Measurements from ENCODE around the gene SRRM1. TPM values are rescaled to one million over a fixed set of nuclear protein-coding genes. Genes with fewer than 3 reads are reported as not detected.

SRRM1 gene
- total and polyA plus RNA-seq, 2 of the 8 experiments (the other 6 are each of a cell fraction or from before 2014, with no cell fraction given), result 77.1 to 255 TPM

GRCh38 chr1:24632832-24633175 lies 10.3 kb upstream of the SRRM1 start:
- Histone ChIP-seq H3K27ac (ENCODE audit: low read depth, low read length) (no peak overlapping the region), H4K20me1 (replicated peaks in 1 of 2; ENCODE audit: control insufficient read depth in 1 of 2, insufficient read depth in 2 of 2, low read length in 2 of 2) (no peaks in the 10 kb centered on the region), H4K5ac (ENCODE audit: insufficient read length, low read depth, low read length) (no peak overlapping the region), H3K23me2 (ENCODE audit: low read depth, low read length) (no peaks in the 10 kb centered on the region; the same call in 1 of the 2 replicates), H3K9me3 (ENCODE audit: insufficient read depth in 2 of 2, low read depth in 1 of 2, low read length in 1 of 2) (no peaks in the 10 kb centered on the region), H2AFZ (ENCODE audit: low read length) (no peak overlapping the region), H3K23ac (ENCODE audit: insufficient read length) (no peak overlapping the region), H3K56ac (replicated peaks; ENCODE audit: insufficient read length, low read depth, low read length) (no peak overlapping the region), H3K4me2 (ENCODE audit: insufficient read depth in 1 of 2, low read depth in 2 of 2, low read length in 2 of 2) (no peak overlapping the region), H4K8ac (ENCODE audit: extremely low read depth, insufficient read depth, low read length) (no peak overlapping the region), H2AK5ac (ENCODE audit: low read depth, low read length) (no peak overlapping the region), H3K9ac (replicated peaks in 1 of 4; ENCODE audit: extremely low read depth in 1 of 4, low read depth in 3 of 4, low read length in 3 of 4) (no peak overlapping the region), H3K79me2 (ENCODE audit: control insufficient read depth in 1 of 2, insufficient read depth in 2 of 2, low read length in 2 of 2) (no peaks in the 10 kb centered on the region), H2BK15ac (ENCODE audit: low read length) (no peak overlapping the region), H2BK120ac (replicated peaks; ENCODE audit: low read depth, low read length) (no peak overlapping the region), H4K91ac (replicated peaks; ENCODE audit: insufficient read length, low read length) (no peak overlapping the region), H3K27me3 (replicated peaks in 1 of 4; ENCODE audit: control insufficient read depth in 3 of 4, extremely low read depth in 1 of 4, insufficient read depth in 3 of 4, low read length in 3 of 4) (no peaks in the 10 kb centered on the region), H3K18ac (ENCODE audit: extremely low read depth, low read length) (no peak overlapping the region), H2BK5ac (ENCODE audit: low read depth, low read length) (no peak overlapping the region), H3K79me1 (ENCODE audit: low read depth, low read length) (no peaks in the 10 kb centered on the region), H3K4me1 (replicated peaks in 1 of 4; ENCODE audit: control insufficient read depth in 3 of 4, insufficient read depth in 4 of 4, low read length in 3 of 4) (peaks cover 0 to 4% (median 0%) of the 10 kb centered on the region in 4 experiments; a peak in 4 of 7 replicates), H3K36me3 (ENCODE audit: control insufficient read depth in 2 of 4, insufficient read depth in 4 of 4, low read length in 3 of 4) (no peaks in the 10 kb centered on the region), H3K4me3 (ENCODE audit: extremely low read depth in 1 of 4, insufficient read depth in 2 of 4, low read depth in 3 of 4, low read length in 4 of 4) (no peak overlapping the region), H3K4ac (replicated peaks; ENCODE audit: insufficient read length, low read depth, low read length) (no peak overlapping the region), H3K14ac (ENCODE audit: insufficient read length) (no peak overlapping the region), H2BK20ac (ENCODE audit: low read length) (no peak overlapping the region), H2BK12ac (ENCODE audit: low read depth, low read length) (no peak overlapping the region)
- POLR2A ChIA-PET (ENCODE audit: partially characterized antibody), result no interaction called here
- FAIRE-seq (no peak), DNase-seq (ENCODE audit: low read depth in 1 of 2, low spot score in 2 of 2) (no peak)
- no peak for TF ChIP-seq NANOG (IDR thresholded peaks at IDR 0.05; ENCODE audit: insufficient read depth, low read depth, low read length, poor library complexity, severe bottlenecking)
- WGBS, 2 experiments (ENCODE audit: extremely low coverage in 1 of 2, insufficient coverage in 1 of 2, insufficient read length in 1 of 2, insufficient replicate concordance in 2 of 2, low coverage in 1 of 2, low lambda C conversion rate in 2 of 2, missing lambda C conversion rate in 1 of 2), result 89% methylated on average over 1 of the region's 1 CpG; no CpG with 5 or more reads in 1 of the 2 experiments
- CTCF ChIA-PET (ENCODE audit: partially characterized antibody), result interaction anchor here (1.2 to 7.1 kb wide), 6 partner anchors 9 to 241 kb away, joined by 4 to 45 read pairs (median 6); no protein-coding TSS in a partner anchor

All from H1 (cell line).